SK-N-SH treated with all-trans-retinoic acid at 6 μM for 48 hours (cell line): Measurements from ENCODE around the gene IQCN.

Source experiments
- BACH2 ChIP-seq: fragments of 250-450 bp; sonication (Bioruptor Pico); IDR thresholded peaks from 2 replicates; pipeline ENCODE4 v1.9.0; 2021; ENCODE audit warnings: mild to moderate bottlenecking, borderline replicate concordance
- CSDC2 ChIP-seq: fragments of 250-450 bp; sonication (Bioruptor Pico); IDR thresholded peaks from 2 replicates; pipeline ENCODE4 v1.5.0; 2020; ENCODE audit warnings: mild to moderate bottlenecking, moderate library complexity
- ESRRG ChIP-seq: fragments of 250-450 bp; sonication (Bioruptor Pico); IDR thresholded peaks from 2 replicates; pipeline ENCODE4 v1.6.1; 2021; ENCODE audit warnings: mild to moderate bottlenecking
- GLIS3 ChIP-seq: fragments of 250-450 bp; sonication (Bioruptor Pico); IDR thresholded peaks from 2 replicates; pipeline ENCODE4 v1.5.0; 2020; ENCODE audit warnings: mild to moderate bottlenecking, moderate library complexity
- ISL1 ChIP-seq: fragments of 250-450 bp; sonication (Bioruptor Pico); IDR thresholded peaks from 2 replicates; pipeline ENCODE4 v2.1.2; 2022; ENCODE audit warnings: mild to moderate bottlenecking, moderate library complexity
- PATZ1 ChIP-seq: fragments of 250-450 bp; sonication (Bioruptor Pico); IDR thresholded peaks from 2 replicates; pipeline ENCODE4 v1.8.0; 2020; ENCODE audit warnings: mild to moderate bottlenecking, moderate library complexity, borderline replicate concordance
- POU6F1 ChIP-seq: fragments of 250-450 bp; sonication (Bioruptor Pico); IDR thresholded peaks from 2 replicates; pipeline ENCODE4 v1.8.0; 2021; ENCODE audit warnings: low read depth, mild to moderate bottlenecking, moderate library complexity, borderline replicate concordance
- PPARA ChIP-seq: fragments of 250-450 bp; sonication (Bioruptor Pico); IDR thresholded peaks from 2 replicates; pipeline ENCODE4 v1.5.0; 2020; ENCODE audit warnings: mild to moderate bottlenecking, borderline replicate concordance
- ZC3H10 ChIP-seq: fragments of 250-450 bp; sonication (Bioruptor Pico); IDR thresholded peaks from 2 replicates; pipeline ENCODE4 v1.5.1; 2021; ENCODE audit warnings: mild to moderate bottlenecking, moderate library complexity
- ZFP3 ChIP-seq: fragments of 250-450 bp; sonication (Bioruptor Pico); IDR thresholded peaks from 2 replicates; pipeline ENCODE4 v1.5.0; 2020; ENCODE audit warnings: mild to moderate bottlenecking, moderate library complexity
- ZFP30 ChIP-seq: fragments of 450-650 bp; formaldehyde crosslinking; IDR thresholded peaks from 2 replicates; pipeline ENCODE4 v1.5.0; 2022; ENCODE audit warnings: mild to moderate bottlenecking, moderate library complexity
- ZNF565 ChIP-seq: fragments of 450-650 bp; formaldehyde crosslinking; conservative IDR thresholded peaks from 2 replicates; pipeline ENCODE4 v1.5.0; 2020; ENCODE audit warnings: low read depth, mild to moderate bottlenecking, moderate library complexity

- TF ChIP-seq ESRRG, result no peak
- no peak for TF ChIP-seq ISL1 (CRISPR knock-in tag)
- no peak for TF ChIP-seq GLIS3 (CRISPR knock-in tag)
- no peak for TF ChIP-seq ZFP3 (CRISPR knock-in tag)
- TF ChIP-seq BACH2 (CRISPR knock-in tag), result no peak
- TF ChIP-seq PPARA (CRISPR knock-in tag), result no peak
- no peak for TF ChIP-seq ZFP30 (CRISPR knock-in tag)
- TF ChIP-seq ZNF565 (CRISPR knock-in tag), result no peak
- TF ChIP-seq PATZ1, result no peak
- no peak for TF ChIP-seq ZC3H10 (CRISPR knock-in tag)
- no peak for TF ChIP-seq POU6F1 (CRISPR knock-in tag)
- no peak for TF ChIP-seq CSDC2 (CRISPR knock-in tag)
These were observed 8.5 kb upstream of the IQCN start for GRCh38 chr19:18282788-18283141.
